ENCODE measurements around the gene NSD1.

The NSD1 gene

DNA sequence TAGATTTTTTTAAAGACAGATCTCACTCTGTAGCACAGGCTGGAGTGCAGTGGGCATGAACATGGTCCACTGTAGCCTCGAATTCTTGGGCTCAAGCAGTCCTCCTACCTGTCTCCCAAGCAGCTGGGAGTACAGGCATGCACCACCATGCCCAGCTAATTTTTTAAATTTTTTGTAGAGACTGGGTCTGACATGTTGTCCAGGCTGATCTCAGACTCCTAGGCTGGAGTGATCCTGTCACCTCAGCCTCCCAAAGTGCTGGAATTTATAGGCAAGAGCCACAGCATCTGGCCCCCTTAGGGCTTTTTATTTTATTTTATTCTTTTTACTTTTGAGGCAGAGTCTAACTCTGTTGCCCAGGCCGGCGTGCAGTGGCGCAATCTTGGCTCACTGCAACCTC lies 56.4 kb downstream of the NSD1 start:
- TF ChIP-seq, protein P1, sequence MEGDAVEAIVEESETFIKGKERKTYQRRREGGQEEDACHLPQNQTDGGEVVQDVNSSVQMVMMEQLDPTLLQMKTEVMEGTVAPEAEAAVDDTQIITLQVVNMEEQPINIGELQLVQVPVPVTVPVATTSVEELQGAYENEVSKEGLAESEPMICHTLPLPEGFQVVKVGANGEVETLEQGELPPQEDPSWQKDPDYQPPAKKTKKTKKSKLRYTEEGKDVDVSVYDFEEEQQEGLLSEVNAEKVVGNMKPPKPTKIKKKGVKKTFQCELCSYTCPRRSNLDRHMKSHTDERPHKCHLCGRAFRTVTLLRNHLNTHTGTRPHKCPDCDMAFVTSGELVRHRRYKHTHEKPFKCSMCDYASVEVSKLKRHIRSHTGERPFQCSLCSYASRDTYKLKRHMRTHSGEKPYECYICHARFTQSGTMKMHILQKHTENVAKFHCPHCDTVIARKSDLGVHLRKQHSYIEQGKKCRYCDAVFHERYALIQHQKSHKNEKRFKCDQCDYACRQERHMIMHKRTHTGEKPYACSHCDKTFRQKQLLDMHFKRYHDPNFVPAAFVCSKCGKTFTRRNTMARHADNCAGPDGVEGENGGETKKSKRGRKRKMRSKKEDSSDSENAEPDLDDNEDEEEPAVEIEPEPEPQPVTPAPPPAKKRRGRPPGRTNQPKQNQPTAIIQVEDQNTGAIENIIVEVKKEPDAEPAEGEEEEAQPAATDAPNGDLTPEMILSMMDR (IDR thresholded peaks at IDR 0.05; ENCODE audit: low read depth, low read length): no peak
- Histone ChIP-seq H3K36me3 (no peaks in the 10 kb centered on the region), H3K27ac (no peak overlapping the region)

DNA sequence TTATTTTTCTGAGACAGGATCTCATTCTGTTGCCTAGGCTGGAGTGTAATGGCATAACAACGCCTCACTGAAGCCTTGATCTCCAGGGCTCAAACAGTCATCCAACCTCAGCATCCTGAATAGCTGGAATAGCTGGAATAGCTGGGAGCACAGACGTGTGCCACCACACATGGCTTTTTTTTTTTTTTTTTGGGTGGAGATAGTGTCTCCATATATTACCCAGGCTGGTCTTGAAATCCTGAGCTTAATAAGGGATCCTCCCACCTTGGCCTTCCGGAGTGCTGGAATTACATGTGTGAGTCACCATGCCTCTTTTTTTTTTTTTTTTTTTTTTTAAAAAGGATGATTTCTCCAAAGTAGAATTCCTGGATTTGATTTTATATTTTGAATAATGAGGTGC lies 60.7 kb downstream of the NSD1 start:
- H3K4me3 ChIP-seq (ENCODE audit: low read depth, low read length): no peak overlapping the region
- no peaks in the 10 kb centered on the region for H3K9me3 ChIP-seq (ENCODE audit: severe bottlenecking)
- H3K36me3 ChIP-seq: peaks cover 4% of the 10 kb centered on the region; the same call in 1 of the 2 replicates
- H3K27ac ChIP-seq: no peak overlapping the region
- TF ChIP-seq, protein P1 (IDR thresholded peaks at IDR 0.05; ENCODE audit: low read depth, low read length): no peak
- H3K27me3 ChIP-seq (ENCODE audit: insufficient read depth, low read depth, severe bottlenecking): no peaks in the 10 kb centered on the region
- no peak for DNase-seq

More for the DNA sequence above, 56.4 kb downstream of the NSD1 start:
- no peak overlapping the region for H3K4me3 ChIP-seq (ENCODE audit: low read depth, low read length)
- no peaks in the 10 kb centered on the region for H3K27me3 ChIP-seq (ENCODE audit: insufficient read depth, low read depth, severe bottlenecking)
- no peaks in the 10 kb centered on the region for H3K9me3 ChIP-seq (ENCODE audit: severe bottlenecking)
- no peak for DNase-seq

DNA sequence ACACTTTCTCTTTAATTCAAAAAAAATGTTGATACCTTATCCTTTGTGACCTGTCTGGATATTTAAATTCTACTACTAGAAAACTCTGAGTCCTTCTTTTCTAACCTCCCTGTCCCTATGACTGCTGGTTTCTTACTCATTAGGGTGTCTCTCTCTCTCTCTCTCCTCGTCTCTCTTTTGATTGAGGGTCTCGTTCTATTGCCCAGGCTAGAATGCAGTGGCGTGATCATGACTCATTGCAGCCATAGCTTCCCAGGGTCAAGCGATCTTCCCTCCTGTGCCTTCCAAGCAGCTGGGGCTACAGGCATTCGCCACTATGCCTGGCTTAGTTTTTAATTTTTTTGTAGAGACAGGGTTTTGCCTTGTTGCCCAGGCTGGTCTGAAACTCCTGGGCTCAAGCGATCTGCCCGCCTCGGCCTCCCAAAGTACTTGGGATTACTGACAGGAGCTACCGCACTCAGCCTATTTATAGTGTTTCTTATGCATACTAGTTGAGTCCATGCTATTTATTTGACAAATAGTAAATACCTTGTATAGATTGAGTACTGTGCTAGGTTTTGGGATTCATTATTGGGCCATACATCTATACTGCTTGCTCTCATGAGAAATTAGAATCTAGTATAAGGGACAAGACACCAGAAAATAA lies 61.9 kb downstream of the NSD1 start:
- no peak for DNase-seq
- Histone ChIP-seq H3K27ac (no peak overlapping the region), H3K36me3 (peaks cover 4% of the 10 kb centered on the region; the same call in 1 of the 2 replicates), H3K9me3 (ENCODE audit: severe bottlenecking) (no peaks in the 10 kb centered on the region), H3K27me3 (ENCODE audit: insufficient read depth, low read depth, severe bottlenecking) (no peaks in the 10 kb centered on the region), H3K4me3 (ENCODE audit: low read depth, low read length) (no peak overlapping the region)
- TF ChIP-seq, protein P1 (IDR thresholded peaks at IDR 0.05; ENCODE audit: low read depth, low read length): no peak

DNA sequence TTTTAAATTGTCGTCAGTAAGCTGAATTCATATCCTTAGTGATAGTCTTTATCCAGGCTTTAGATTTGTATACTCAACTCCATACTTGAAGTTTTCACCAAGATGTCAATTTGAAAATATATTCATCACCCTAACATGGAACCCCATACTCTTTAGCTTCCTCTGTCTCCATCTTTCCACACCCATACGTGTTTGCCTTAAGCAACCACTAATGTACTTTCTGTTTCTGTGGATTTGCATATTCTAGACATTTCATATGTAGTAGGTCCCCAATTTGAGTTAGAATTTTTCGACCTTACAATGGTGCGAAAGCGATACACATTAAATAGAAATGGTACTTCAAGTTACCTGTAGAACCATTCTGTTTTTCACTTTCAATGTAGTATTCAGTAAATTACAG lies 65.2 kb downstream of the NSD1 start:
- Histone ChIP-seq H3K4me3 (ENCODE audit: low read depth, low read length) (no peak overlapping the region), H3K27me3 (ENCODE audit: insufficient read depth, low read depth, severe bottlenecking) (no peaks in the 10 kb centered on the region), H3K36me3 (peaks cover 4% of the 10 kb centered on the region; the same call in 1 of the 2 replicates), H3K9me3 (ENCODE audit: severe bottlenecking) (no peaks in the 10 kb centered on the region), H3K27ac (no peak overlapping the region)
- TF ChIP-seq, protein P1 (IDR thresholded peaks at IDR 0.05; ENCODE audit: low read depth, low read length): no peak
- no peak for DNase-seq

DNA sequence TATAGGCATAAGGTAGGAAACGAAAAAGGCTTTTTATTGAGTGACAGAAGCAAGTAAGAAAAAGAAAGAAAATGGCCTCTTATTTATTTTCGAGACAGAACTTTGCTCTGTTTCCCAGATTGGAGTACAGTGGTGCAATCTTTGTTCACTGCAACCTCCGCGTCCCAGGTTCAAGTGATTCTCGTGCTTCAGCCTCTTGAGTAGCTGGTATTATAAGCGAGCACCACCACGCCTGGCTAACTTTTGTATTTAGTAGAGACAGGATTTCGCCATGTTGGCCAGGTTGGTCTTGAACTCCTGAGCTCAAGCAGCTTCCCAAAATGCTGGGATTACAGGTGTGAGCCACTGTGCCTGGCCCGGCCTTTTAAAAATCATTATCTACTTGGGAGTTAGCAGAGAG lies 70.7 kb downstream of the NSD1 start:
- peaks cover 3% of the 10 kb centered on the region; the same call in 1 of the 2 replicates for H3K36me3 ChIP-seq

More for the DNA sequence above, 70.7 kb downstream of the NSD1 start:
- no peak for DNase-seq
- Histone ChIP-seq H3K27ac (no peak overlapping the region), H3K9me3 (ENCODE audit: severe bottlenecking) (no peaks in the 10 kb centered on the region), H3K27me3 (ENCODE audit: insufficient read depth, low read depth, severe bottlenecking) (no peaks in the 10 kb centered on the region), H3K4me3 (ENCODE audit: low read depth, low read length) (no peak overlapping the region)
- TF ChIP-seq, protein P1 (IDR thresholded peaks at IDR 0.05; ENCODE audit: low read depth, low read length): no peak

All from WERI-Rb-1 (cell line).